Measurements from ENCODE around the gene ARHGEF7. TPM values are rescaled to one million over a fixed set of nuclear protein-coding genes. Genes with fewer than 3 reads are reported as not detected.

The ARHGEF7 gene
- total RNA-seq, 1 experiment from 2014 or later, result 47.3 TPM

- ChIA-PET CTCF (interaction anchor here (1.0 kb wide), 1 partner anchor 103 kb away, joined by 3 read pairs; no protein-coding TSS in a partner anchor), POLR2A (no interaction called here)
- peaks cover 19% of the 10 kb centered on the region for H3K4me1 Mint-ChIP-seq
- ATAC-seq (no peak), DNase-seq (ENCODE audit: low spot score) (no peak)
- no peaks in the 10 kb centered on the region for H3K27me3 Mint-ChIP-seq (ENCODE audit: low read depth)
- no peak for TF ChIP-seq TEAD1 (CRISPR knock-in tag; IDR thresholded peaks at IDR 0.05)
- TF ChIP-seq GRHL2 (CRISPR knock-in tag; IDR thresholded peaks at IDR 0.05; ENCODE audit: insufficient replicate concordance, severe bottlenecking), result no peak
- no peak for TF ChIP-seq ZNF425 (CRISPR knock-in tag; conservative IDR thresholded peaks at IDR 0.05)
- H3K27ac Mint-ChIP-seq, result no peak overlapping the region
- H3K9me3 Mint-ChIP-seq, result peaks cover 7% of the 10 kb centered on the region; the same call in 1 of the 2 replicates
- H3K4me3 Mint-ChIP-seq, result no peak overlapping the region
- peaks cover 13% of the 10 kb centered on the region for H3K36me3 Mint-ChIP-seq
These were observed 56.0 kb downstream of the ARHGEF7 start for GRCh38 chr13:111171112-111171511.

GRCh38 chr13:111171629-111172028, 56.5 kb downstream of the ARHGEF7 start:
- POLR2A ChIA-PET, result no interaction called here
- DNase-seq (ENCODE audit: low spot score), result no peak
- no peak overlapping the region for H3K4me3 Mint-ChIP-seq
- CTCF ChIA-PET, result interaction anchor here (1.0 kb wide), 1 partner anchor 104 kb away, joined by 3 read pairs; no protein-coding TSS in a partner anchor
- peaks cover 7% of the 10 kb centered on the region; the same call in 1 of the 2 replicates for H3K9me3 Mint-ChIP-seq
- no peak for ATAC-seq
- H3K36me3 Mint-ChIP-seq, result peaks cover 13% of the 10 kb centered on the region
- H3K27ac Mint-ChIP-seq, result peak overlapping the region; percentile 27
- TF ChIP-seq RORB (CRISPR knock-in tag; IDR thresholded peaks at IDR 0.05) (no peak), OVOL2 (CRISPR knock-in tag; IDR thresholded peaks at IDR 0.05; ENCODE audit: borderline replicate concordance) (no peak), TEAD4 (CRISPR knock-in tag; IDR thresholded peaks at IDR 0.05) (no peak), HMGXB4 (CRISPR knock-in tag; IDR thresholded peaks at IDR 0.05) (no peak), PRRX2 (CRISPR knock-in tag; IDR thresholded peaks at IDR 0.05) (no peak), PREB (CRISPR knock-in tag; IDR thresholded peaks at IDR 0.05; ENCODE audit: borderline replicate concordance) (no peak), ZSCAN18 (CRISPR knock-in tag; IDR thresholded peaks at IDR 0.05) (no peak), SMAD3 (CRISPR knock-in tag; IDR thresholded peaks at IDR 0.05; ENCODE audit: borderline replicate concordance) (no peak)
- H3K4me1 Mint-ChIP-seq, result peaks cover 19% of the 10 kb centered on the region
- H3K27me3 Mint-ChIP-seq (ENCODE audit: low read depth), result no peaks in the 10 kb centered on the region

- no peaks in the 10 kb centered on the region for H3K9me3 Mint-ChIP-seq
- DNase-seq (ENCODE audit: low spot score) (no peak), ATAC-seq (no peak)
- H3K4me3 Mint-ChIP-seq, result no peak overlapping the region
- H3K27me3 Mint-ChIP-seq (ENCODE audit: low read depth), result no peaks in the 10 kb centered on the region
- H3K4me1 Mint-ChIP-seq, result peaks cover 28% of the 10 kb centered on the region
- peak overlapping the region; percentile 64 for H3K27ac Mint-ChIP-seq
- ChIA-PET CTCF (interaction anchor here (1.1 kb wide), 1 partner anchor 107 kb away, joined by 3 read pairs; no protein-coding TSS in a partner anchor), POLR2A (no interaction called here)
- peaks cover 10% of the 10 kb centered on the region for H3K36me3 Mint-ChIP-seq
- TF ChIP-seq ZNF281 (CRISPR knock-in tag; IDR thresholded peaks at IDR 0.05), result no peak
- no peak for TF ChIP-seq RORB (CRISPR knock-in tag; IDR thresholded peaks at IDR 0.05)
These were observed 59.4 kb downstream of the ARHGEF7 start for GRCh38 chr13:111174377-111175114.
